ENCODE measurements around the gene C2orf81. TPM values are rescaled to one million over a fixed set of nuclear protein-coding genes. Genes with fewer than 3 reads are reported as not detected.

The C2orf81 gene
- total and polyA plus RNA-seq, 2 of the 4 experiments (the other 2 are of a cell fraction) = 0.18 to 0.74 TPM

- Histone ChIP-seq H4K20me1 (ENCODE audit: insufficient read depth, low read length) (peaks cover 28% of the 10 kb centered on the region), H3K27me3 (ENCODE audit: control insufficient read depth, insufficient read depth, low read length) (peaks cover 4% of the 10 kb centered on the region), H2BK20ac (ENCODE audit: low read depth, low read length) (no peak overlapping the region), H4K5ac (ENCODE audit: low read depth, low read length) (peak overlapping the region; percentile 73), H3K9me1 (ENCODE audit: insufficient read depth, low read length) (peaks cover 25% of the 10 kb centered on the region), H3K27ac (ENCODE audit: insufficient read depth, low read length) (peak overlapping the region; percentile 95), H3K4me3 (ENCODE audit: insufficient read depth, low read depth, low read length) (peak overlapping the region; percentile 83), H3K18ac (ENCODE audit: low read depth, low read length) (peak overlapping the region; percentile 80), H4K91ac (ENCODE audit: insufficient read depth, low read depth, low read length) (peak overlapping the region; percentile 97), H3K14ac (replicated peaks; ENCODE audit: low read depth, low read length) (peak overlapping the region; percentile 92), H3K23ac (ENCODE audit: low read depth, low read length) (peak overlapping the region; percentile 98), H2BK120ac (ENCODE audit: low read depth, low read length) (peak overlapping the region; percentile 64), H3K4me1 (ENCODE audit: control insufficient read depth, insufficient read depth, low read length) (peaks cover 9% of the 10 kb centered on the region), H3K9ac (ENCODE audit: low read depth, low read length) (peak overlapping the region; percentile 92), H3K36me3 (ENCODE audit: control insufficient read depth, insufficient read depth, low read length) (no peaks in the 10 kb centered on the region), H4K8ac (ENCODE audit: low read depth in 2 of 2, low read length in 2 of 2) (peak overlapping the region; percentile 61 to 97), H3K4me2 (ENCODE audit: low read depth, low read length) (peak overlapping the region; percentile 96), H3K79me1 (ENCODE audit: low read depth in 1 of 2, low read length in 2 of 2) (peaks cover 20 to 46% of the 10 kb centered on the region in 2 experiments; a peak in 3 of 4 replicates), H3K9me3 (ENCODE audit: control insufficient read depth, insufficient read depth, low read length) (no peaks in the 10 kb centered on the region), H3K56ac (ENCODE audit: extremely low read depth, insufficient read depth, low read length) (peak overlapping the region; percentile 93), H2AFZ (replicated peaks; ENCODE audit: low read length, poor library complexity) (peak overlapping the region; percentile 97), H3K4ac (ENCODE audit: low read depth, low read length) (peak overlapping the region; percentile 93), H2AK5ac (ENCODE audit: low read depth, low read length) (peak overlapping the region; percentile 68; the same call in 1 of the 2 replicates), H2BK15ac (ENCODE audit: low read depth, low read length) (peak overlapping the region; percentile 97; the same call in 2 of the 3 replicates), H2AK9ac (replicated peaks; ENCODE audit: low read depth, low read length, poor library complexity) (peak overlapping the region; percentile 93), H2BK5ac (ENCODE audit: low read depth, low read length, poor library complexity, severe bottlenecking) (peak overlapping the region; percentile 95)
- dilution Hi-C loops (cut with HindIII; ENCODE audit: low sequenced_read_pairs, unreplicated experiment) (no loop called here), intact Hi-C loops (cut with micrococcal nuclease) (loop anchor here (5.0 to 10.0 kb wide), 2 partner anchors 60 to 467 kb away; partner anchors contain the start of gene DGUOK), in situ Hi-C loops (cut with MboI; ENCODE audit: low sequenced_read_pairs) (no loop called here)
- DNase-seq (peak; percentile 85), ATAC-seq (ENCODE audit: low read depth) (peak; percentile 92)
- ChIA-PET CTCF (interaction anchor here (0.6 to 1.5 kb wide), 8 partner anchors 9 to 67 kb away, joined by 3 to 7 read pairs (median 4); partner anchors contain the start of gene DCTN1), POLR2A (ENCODE audit: unreplicated experiment) (interaction anchor here (0.6 kb wide), 2 partner anchors 10 to 17 kb away, joined by 3 to 5 read pairs; no protein-coding TSS in a partner anchor)
- BruUV-seq (replicated peaks) = no TSS peak
- 2% methylated on average over 27 of the region's 62 CpGs; no CpG with 5 or more reads in 1 of the 2 experiments for WGBS, 2 experiments (ENCODE audit: extremely low coverage in 2 of 2, insufficient read length in 1 of 2)
- TF ChIP-seq MAZ (IDR thresholded peaks at IDR 0.05; ENCODE audit: borderline replicate concordance, low read depth, low read length) (peak; percentile 66; the same call in 1 of the 2 replicates), MAFK (IDR thresholded peaks at IDR 0.05; ENCODE audit: low read depth, low read length) (no peak), SMC3 (IDR thresholded peaks at IDR 0.05; ENCODE audit: low read depth, low read length) (peak; percentile 56), FOS (IDR thresholded peaks at IDR 0.05; ENCODE audit: low read depth, low read length) (no peak), BHLHE40 (IDR thresholded peaks at IDR 0.05; ENCODE audit: low read depth, low read length) (no peak), RFX5 (IDR thresholded peaks at IDR 0.05; ENCODE audit: low read depth, low read length) (no peak), CHD1 (IDR thresholded peaks at IDR 0.05; ENCODE audit: low read depth, low read length) (no peak), POLR2A (IDR thresholded peaks at IDR 0.05; ENCODE audit: low read depth, low read length) (peak; percentile 38; the same call in 1 of the 2 replicates), ELK1 (IDR thresholded peaks at IDR 0.05; ENCODE audit: borderline replicate concordance, low read depth, low read length) (no peak), CTCF (conservative IDR thresholded peaks at IDR 0.05; ENCODE audit: low read depth, low read length) (peak; percentile 96), USF2 (IDR thresholded peaks at IDR 0.05; ENCODE audit: low read depth, low read length) (0 out of 2 replicates have a peak, but pooled peaks have one; percentile 12), RAD21 (IDR thresholded peaks at IDR 0.05; ENCODE audit: low read length) (peak; percentile 66), CEBPB (IDR thresholded peaks at IDR 0.05; ENCODE audit: low read depth, low read length) (no peak)
Measured at GRCh38 chr2:74391580-74392448, 29.6 kb downstream of the C2orf81 start.

Measured in IMR-90 (cell line).